ENCODE measurements around the gene DOK4.
"Not testable (repeated sequence)": the region's sequence is repeated elsewhere in the genome, so short reads cannot be mapped to it uniquely, and the experiment has no call there.

Gene DOK4

DNA sequence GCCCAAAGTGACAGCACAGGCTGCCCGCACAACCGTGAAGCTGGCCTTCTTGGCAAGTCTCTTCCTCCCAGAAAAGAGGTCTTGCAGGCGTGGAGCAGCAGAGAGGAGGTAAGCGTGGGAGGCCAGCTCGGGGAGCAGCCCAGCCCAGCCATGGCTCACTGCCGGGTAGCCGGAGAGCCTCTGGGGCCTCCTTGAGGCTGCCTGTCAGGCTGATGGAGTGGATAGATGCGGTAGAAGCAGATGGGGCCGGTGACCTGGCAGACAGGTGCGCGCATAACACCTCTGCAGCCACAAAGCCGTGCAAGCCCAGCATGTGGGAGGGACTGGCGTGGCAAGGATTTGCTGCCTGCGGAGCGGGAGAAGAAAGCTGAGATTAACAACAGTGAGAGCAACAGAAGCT lies 17.1 kb upstream of the DOK4 start:
- DNase-seq (ENCODE audit: extremely low read depth, low read depth), result no peak
- TF ChIP-seq, protein P1, sequence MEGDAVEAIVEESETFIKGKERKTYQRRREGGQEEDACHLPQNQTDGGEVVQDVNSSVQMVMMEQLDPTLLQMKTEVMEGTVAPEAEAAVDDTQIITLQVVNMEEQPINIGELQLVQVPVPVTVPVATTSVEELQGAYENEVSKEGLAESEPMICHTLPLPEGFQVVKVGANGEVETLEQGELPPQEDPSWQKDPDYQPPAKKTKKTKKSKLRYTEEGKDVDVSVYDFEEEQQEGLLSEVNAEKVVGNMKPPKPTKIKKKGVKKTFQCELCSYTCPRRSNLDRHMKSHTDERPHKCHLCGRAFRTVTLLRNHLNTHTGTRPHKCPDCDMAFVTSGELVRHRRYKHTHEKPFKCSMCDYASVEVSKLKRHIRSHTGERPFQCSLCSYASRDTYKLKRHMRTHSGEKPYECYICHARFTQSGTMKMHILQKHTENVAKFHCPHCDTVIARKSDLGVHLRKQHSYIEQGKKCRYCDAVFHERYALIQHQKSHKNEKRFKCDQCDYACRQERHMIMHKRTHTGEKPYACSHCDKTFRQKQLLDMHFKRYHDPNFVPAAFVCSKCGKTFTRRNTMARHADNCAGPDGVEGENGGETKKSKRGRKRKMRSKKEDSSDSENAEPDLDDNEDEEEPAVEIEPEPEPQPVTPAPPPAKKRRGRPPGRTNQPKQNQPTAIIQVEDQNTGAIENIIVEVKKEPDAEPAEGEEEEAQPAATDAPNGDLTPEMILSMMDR (IDR thresholded peaks at IDR 0.05; ENCODE audit: low read depth, low read length, missing control alignments), result no peak
- no peak overlapping the region for H3K4me3 ChIP-seq (replicated peaks; ENCODE audit: low read depth, low read length)

DNA sequence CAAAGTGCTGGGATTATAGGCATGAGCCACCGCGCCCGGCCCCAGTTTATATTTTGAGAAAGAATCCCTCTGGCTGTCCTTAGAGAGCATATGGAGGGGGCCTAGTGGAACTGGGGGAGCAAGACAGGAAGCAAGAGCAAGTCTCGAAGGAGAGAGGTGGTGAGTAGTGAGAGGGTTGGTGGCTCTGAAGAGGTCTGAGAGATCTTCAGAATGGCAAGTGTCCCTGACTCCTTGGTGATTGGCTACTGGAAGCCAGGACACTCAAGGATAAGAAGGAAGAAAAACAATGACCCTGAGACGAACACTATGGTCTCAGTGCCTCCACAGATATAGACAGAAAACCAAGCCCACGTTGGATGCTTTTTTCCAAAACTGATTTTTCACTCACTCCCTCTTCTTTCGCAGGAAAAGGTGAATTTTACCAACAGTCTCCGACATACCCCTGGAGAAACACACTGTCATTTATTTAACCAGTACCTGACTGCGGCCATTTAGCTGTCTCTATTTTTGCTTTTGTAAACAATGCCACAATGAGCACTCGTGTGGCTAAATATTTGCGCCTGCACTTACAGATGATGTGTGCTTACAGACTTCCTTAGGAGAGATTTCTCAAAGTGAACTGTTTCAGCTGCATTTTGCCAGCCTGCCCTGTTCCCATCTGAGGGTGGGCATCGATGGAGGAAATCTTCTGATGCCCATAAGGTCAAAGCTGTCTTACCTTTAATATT lies 15.9 kb upstream of the DOK4 start:
- H3K4me3 ChIP-seq (replicated peaks; ENCODE audit: low read depth, low read length), result no peak overlapping the region
- TF ChIP-seq, protein P1 (IDR thresholded peaks at IDR 0.05; ENCODE audit: low read depth, low read length, missing control alignments), result no peak
- DNase-seq (ENCODE audit: extremely low read depth, low read depth), result no peak

DNA sequence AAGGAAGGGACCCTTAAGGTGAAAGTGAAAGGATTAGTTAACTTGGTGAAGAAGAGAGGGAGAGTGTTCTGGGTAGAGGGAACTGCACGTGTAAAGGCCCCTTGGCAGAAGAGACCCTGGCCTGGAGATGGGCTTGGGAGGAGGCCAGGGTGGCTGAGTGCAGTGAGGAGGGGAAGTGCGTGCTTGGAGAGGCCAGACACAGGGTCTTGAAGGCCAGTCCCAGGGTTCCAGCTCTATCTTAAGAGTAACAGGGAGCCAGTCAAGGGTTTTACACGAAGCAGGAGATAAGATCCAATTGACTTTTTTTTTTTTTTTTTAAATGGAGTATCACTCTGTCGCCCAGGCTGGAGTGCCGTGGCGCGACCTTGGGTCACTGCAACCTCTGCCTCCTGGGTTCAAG lies 15.2 kb upstream of the DOK4 start:
- TF ChIP-seq, protein P1 (IDR thresholded peaks at IDR 0.05; ENCODE audit: low read depth, low read length, missing control alignments), result no peak
- no peak for DNase-seq (ENCODE audit: extremely low read depth, low read depth)
- no peak overlapping the region for H3K4me3 ChIP-seq (replicated peaks; ENCODE audit: low read depth, low read length)

DNA sequence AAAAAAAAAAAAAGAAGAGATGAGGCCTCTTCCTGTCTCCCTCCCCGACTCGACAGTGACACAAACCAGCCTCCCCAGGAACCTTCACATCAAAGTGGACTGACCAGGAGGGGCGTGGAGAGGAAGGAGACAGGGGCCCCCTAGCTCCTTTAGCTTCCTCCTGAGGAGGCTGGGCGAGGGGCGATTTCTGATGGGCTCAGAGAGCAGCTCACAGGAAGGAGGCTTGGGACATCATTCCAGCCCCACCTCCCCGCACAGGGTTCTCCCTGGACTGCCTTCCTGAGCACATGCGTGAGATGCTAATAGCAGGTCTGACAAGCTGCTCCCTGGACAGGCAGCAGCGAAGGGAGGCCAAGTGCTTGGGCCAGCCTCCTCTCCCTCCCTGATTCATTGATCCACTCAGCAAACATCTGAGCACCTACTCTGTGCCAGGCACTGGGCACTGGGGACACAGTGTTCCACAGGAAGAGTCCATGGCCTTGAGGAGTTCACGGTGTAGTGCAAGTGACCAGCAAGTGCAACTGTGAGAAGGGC lies 14.4 kb upstream of the DOK4 start:
- TF ChIP-seq, protein P1 (IDR thresholded peaks at IDR 0.05; ENCODE audit: low read depth, low read length, missing control alignments), result no peak
- H3K4me3 ChIP-seq (replicated peaks; ENCODE audit: low read depth, low read length), result no peak overlapping the region
- no peak for DNase-seq (ENCODE audit: extremely low read depth, low read depth)

DNA sequence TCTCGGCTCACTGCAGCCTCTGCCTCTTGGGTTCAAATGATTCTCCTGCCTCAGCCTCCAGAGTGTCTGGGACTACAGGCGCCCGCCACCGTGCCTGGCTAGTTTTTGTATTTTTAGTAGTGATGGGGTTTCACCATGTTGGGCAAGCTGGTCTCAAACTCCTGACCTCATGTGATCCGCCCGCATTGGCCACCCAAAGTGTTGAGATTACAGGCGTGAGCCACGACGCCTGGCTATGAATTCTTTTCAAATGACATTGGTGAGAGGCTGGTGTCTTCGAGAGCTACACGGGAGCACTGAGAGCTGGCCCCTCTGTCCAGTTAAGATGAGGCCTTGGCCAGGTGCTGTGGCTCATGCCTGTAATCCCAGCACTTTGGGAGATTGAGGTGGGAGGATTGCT lies 13.6 kb upstream of the DOK4 start:
- H3K4me3 ChIP-seq (replicated peaks; ENCODE audit: low read depth, low read length), result not testable (repeated sequence)

DNA sequence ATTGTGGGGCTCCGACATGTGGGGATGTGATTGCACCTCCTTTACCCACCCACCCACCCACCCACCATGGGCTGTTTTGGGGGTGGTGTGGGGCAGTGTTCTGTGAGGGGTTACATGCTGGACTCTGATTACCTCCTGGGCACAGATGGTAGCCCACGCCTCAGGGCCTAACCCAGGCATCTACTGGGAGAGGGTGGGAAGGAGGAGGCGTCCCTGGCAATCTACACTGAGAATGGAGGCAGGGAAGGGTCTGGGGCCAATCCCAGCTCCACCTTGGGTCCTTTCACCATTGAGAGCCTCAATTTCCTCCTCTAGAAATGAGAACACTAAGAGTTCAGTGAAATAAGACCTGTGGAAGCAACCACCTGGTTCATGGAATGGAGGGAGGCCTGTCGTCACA lies 11.7 kb upstream of the DOK4 start:
- no peak overlapping the region for H3K4me3 ChIP-seq (replicated peaks; ENCODE audit: low read depth, low read length)
- TF ChIP-seq, protein P1 (IDR thresholded peaks at IDR 0.05; ENCODE audit: low read depth, low read length, missing control alignments), result no peak
- no peak for DNase-seq (ENCODE audit: extremely low read depth, low read depth)

More for the DNA sequence above, 13.6 kb upstream of the DOK4 start:
- not testable (repeated sequence) for DNase-seq (ENCODE audit: extremely low read depth, low read depth)

DNA sequence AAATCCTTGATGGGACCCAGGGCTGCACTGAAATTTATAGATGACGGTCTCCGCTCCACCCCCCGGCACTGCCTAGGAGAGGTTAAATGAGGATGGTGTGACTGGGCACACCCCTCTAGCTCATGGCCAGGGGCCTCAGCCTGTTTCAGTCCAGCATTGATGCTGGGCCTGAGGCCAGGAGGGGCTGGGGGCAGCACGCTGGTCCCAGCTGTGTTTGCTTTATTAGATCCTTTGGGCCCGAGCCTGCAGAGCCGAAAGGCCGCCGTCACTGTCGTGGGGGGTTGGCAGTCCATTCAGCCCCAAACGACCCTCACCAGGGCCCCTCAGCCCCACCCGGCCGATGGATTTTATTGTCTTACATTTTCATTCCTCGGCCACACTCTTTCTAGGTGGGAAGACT lies 10.8 kb upstream of the DOK4 start:
- no peak for DNase-seq (ENCODE audit: extremely low read depth, low read depth)
- TF ChIP-seq, protein P1 (IDR thresholded peaks at IDR 0.05; ENCODE audit: low read depth, low read length, missing control alignments), result no peak
- no peak overlapping the region for H3K4me3 ChIP-seq (replicated peaks; ENCODE audit: low read depth, low read length)

Measured in HFF-Myc (cell line).